ENCODE data around the gene IP6K3.

DNA sequence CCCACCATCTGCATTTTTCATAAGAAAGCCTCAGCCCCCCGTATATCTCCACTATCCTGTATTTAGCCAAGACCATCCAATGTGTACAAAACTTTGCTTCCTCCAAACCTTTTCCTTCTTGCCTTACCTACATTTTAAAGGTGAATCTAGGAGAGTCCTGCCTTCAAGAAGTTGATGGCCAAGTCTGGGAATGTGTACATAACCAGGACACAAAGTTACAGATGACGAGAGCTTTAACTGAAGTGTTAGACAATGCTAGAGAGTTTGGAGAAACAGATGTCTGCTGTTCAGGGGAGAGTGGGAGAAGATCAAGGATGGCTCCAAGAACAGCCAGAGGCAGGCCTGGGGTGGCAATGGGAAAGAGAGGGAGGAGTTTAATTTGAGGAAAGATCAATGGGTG, 32.9 kb downstream of the IP6K3 start:
- no peak for TF ChIP-seq POLR2AphosphoS5 (IDR thresholded peaks at IDR 0.05; ENCODE audit: low read depth)
- TF ChIP-seq, protein P1, sequence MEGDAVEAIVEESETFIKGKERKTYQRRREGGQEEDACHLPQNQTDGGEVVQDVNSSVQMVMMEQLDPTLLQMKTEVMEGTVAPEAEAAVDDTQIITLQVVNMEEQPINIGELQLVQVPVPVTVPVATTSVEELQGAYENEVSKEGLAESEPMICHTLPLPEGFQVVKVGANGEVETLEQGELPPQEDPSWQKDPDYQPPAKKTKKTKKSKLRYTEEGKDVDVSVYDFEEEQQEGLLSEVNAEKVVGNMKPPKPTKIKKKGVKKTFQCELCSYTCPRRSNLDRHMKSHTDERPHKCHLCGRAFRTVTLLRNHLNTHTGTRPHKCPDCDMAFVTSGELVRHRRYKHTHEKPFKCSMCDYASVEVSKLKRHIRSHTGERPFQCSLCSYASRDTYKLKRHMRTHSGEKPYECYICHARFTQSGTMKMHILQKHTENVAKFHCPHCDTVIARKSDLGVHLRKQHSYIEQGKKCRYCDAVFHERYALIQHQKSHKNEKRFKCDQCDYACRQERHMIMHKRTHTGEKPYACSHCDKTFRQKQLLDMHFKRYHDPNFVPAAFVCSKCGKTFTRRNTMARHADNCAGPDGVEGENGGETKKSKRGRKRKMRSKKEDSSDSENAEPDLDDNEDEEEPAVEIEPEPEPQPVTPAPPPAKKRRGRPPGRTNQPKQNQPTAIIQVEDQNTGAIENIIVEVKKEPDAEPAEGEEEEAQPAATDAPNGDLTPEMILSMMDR (conservative IDR thresholded peaks at IDR 0.05; ENCODE audit: low read depth in 2 of 2) = no peak
- TF ChIP-seq, protein P2, sequence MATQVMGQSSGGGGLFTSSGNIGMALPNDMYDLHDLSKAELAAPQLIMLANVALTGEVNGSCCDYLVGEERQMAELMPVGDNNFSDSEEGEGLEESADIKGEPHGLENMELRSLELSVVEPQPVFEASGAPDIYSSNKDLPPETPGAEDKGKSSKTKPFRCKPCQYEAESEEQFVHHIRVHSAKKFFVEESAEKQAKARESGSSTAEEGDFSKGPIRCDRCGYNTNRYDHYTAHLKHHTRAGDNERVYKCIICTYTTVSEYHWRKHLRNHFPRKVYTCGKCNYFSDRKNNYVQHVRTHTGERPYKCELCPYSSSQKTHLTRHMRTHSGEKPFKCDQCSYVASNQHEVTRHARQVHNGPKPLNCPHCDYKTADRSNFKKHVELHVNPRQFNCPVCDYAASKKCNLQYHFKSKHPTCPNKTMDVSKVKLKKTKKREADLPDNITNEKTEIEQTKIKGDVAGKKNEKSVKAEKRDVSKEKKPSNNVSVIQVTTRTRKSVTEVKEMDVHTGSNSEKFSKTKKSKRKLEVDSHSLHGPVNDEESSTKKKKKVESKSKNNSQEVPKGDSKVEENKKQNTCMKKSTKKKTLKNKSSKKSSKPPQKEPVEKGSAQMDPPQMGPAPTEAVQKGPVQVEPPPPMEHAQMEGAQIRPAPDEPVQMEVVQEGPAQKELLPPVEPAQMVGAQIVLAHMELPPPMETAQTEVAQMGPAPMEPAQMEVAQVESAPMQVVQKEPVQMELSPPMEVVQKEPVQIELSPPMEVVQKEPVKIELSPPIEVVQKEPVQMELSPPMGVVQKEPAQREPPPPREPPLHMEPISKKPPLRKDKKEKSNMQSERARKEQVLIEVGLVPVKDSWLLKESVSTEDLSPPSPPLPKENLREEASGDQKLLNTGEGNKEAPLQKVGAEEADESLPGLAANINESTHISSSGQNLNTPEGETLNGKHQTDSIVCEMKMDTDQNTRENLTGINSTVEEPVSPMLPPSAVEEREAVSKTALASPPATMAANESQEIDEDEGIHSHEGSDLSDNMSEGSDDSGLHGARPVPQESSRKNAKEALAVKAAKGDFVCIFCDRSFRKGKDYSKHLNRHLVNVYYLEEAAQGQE (IDR thresholded peaks at IDR 0.05; ENCODE audit: unreplicated experiment) = no peak
- TF ChIP-seq EZH2 (IDR thresholded peaks at IDR 0.05; ENCODE audit: low read depth, unreplicated experiment) = no peak
- no peak for TF ChIP-seq EZH2phosphoT487 (IDR thresholded peaks at IDR 0.05; ENCODE audit: unreplicated experiment)
- no peak for TF ChIP-seq JUNB (IDR thresholded peaks at IDR 0.05; ENCODE audit: unreplicated experiment)
- TF ChIP-seq NANOG (IDR thresholded peaks at IDR 0.05; ENCODE audit: borderline replicate concordance) = no peak
- TF ChIP-seq ZNF114 (CRISPR knock-in tag; IDR thresholded peaks at IDR 0.05) = no peak
- no peak for TF ChIP-seq CREB1 (CRISPR knock-in tag; IDR thresholded peaks at IDR 0.05; ENCODE audit: low read depth)
- TF ChIP-seq, protein P3, sequence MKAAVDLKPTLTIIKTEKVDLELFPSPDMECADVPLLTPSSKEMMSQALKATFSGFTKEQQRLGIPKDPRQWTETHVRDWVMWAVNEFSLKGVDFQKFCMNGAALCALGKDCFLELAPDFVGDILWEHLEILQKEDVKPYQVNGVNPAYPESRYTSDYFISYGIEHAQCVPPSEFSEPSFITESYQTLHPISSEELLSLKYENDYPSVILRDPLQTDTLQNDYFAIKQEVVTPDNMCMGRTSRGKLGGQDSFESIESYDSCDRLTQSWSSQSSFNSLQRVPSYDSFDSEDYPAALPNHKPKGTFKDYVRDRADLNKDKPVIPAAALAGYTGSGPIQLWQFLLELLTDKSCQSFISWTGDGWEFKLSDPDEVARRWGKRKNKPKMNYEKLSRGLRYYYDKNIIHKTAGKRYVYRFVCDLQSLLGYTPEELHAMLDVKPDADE (IDR thresholded peaks at IDR 0.05) = no peak
- TF ChIP-seq ZNF331 (CRISPR knock-in tag; IDR thresholded peaks at IDR 0.05; ENCODE audit: low read depth) = no peak
- TF ChIP-seq STAT1 (IDR thresholded peaks at IDR 0.05; ENCODE audit: unreplicated experiment) = no peak
- TF ChIP-seq, protein P4, sequence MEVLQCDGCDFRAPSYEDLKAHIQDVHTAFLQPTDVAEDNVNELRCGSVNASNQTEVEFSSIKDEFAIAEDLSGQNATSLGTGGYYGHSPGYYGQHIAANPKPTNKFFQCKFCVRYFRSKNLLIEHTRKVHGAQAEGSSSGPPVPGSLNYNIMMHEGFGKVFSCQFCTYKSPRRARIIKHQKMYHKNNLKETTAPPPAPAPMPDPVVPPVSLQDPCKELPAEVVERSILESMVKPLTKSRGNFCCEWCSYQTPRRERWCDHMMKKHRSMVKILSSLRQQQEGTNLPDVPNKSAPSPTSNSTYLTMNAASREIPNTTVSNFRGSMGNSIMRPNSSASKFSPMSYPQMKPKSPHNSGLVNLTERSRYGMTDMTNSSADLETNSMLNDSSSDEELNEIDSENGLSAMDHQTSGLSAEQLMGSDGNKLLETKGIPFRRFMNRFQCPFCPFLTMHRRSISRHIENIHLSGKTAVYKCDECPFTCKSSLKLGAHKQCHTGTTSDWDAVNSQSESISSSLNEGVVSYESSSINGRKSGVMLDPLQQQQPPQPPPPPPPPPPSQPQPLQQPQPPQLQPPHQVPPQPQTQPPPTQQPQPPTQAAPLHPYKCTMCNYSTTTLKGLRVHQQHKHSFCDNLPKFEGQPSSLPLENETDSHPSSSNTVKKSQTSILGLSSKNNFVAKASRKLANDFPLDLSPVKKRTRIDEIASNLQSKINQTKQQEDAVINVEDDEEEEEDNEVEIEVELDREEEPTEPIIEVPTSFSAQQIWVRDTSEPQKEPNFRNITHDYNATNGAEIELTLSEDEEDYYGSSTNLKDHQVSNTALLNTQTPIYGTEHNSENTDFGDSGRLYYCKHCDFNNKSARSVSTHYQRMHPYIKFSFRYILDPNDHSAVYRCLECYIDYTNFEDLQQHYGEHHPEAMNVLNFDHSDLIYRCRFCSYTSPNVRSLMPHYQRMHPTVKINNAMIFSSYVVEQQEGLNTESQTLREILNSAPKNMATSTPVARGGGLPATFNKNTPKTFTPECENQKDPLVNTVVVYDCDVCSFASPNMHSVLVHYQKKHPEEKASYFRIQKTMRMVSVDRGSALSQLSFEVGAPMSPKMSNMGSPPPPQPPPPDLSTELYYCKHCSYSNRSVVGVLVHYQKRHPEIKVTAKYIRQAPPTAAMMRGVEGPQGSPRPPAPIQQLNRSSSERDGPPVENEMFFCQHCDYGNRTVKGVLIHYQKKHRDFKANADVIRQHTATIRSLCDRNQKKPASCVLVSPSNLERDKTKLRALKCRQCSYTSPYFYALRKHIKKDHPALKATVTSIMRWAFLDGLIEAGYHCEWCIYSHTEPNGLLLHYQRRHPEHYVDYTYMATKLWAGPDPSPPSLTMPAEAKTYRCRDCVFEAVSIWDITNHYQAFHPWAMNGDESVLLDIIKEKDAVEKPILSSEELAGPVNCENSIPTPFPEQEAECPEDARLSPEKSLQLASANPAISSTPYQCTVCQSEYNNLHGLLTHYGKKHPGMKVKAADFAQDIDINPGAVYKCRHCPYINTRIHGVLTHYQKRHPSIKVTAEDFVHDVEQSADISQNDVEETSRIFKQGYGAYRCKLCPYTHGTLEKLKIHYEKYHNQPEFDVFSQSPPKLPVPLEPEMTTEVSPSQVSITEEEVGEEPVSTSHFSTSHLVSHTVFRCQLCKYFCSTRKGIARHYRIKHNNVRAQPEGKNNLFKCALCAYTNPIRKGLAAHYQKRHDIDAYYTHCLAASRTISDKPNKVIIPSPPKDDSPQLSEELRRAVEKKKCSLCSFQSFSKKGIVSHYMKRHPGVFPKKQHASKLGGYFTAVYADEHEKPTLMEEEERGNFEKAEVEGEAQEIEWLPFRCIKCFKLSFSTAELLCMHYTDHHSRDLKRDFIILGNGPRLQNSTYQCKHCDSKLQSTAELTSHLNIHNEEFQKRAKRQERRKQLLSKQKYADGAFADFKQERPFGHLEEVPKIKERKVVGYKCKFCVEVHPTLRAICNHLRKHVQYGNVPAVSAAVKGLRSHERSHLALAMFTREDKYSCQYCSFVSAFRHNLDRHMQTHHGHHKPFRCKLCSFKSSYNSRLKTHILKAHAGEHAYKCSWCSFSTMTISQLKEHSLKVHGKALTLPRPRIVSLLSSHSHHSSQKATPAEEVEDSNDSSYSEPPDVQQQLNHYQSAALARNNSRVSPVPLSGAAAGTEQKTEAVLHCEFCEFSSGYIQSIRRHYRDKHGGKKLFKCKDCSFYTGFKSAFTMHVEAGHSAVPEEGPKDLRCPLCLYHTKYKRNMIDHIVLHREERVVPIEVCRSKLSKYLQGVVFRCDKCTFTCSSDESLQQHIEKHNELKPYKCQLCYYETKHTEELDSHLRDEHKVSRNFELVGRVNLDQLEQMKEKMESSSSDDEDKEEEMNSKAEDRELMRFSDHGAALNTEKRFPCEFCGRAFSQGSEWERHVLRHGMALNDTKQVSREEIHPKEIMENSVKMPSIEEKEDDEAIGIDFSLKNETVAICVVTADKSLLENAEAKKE (CRISPR knock-in tag; IDR thresholded peaks at IDR 0.05) = no peak

Data from GM23338 (cell line).